Retina (tissue), 1 donor: ENCODE measurements around the gene SLC8A1.
A peak's percentile ranks its signal among the peaks of the same experiment; 100 is the strongest.
"Not testable (repeated sequence)": the region's sequence is repeated elsewhere in the genome, so short reads cannot be mapped to it uniquely, and the experiment has no call there.

Source experiments
- DNase-seq: peaks from one replicate; pipeline ENCODE4 v3.0.0-alpha.2; 2016

Gene SLC8A1

GRCh38 chr2:40096360-40096759 lies 355.5 kb downstream of the SLC8A1 start:
- DNase-seq, result no peak

GRCh38 chr2:40095000-40095399 lies 356.9 kb downstream of the SLC8A1 start:
- DNase-seq, result no peak

- no peak for DNase-seq
Observed at GRCh38 chr2:40094451-40094850, 357.4 kb downstream of the SLC8A1 start.

- DNase-seq, result no peak
Observed at GRCh38 chr2:40093021-40093675, 358.7 kb downstream of the SLC8A1 start.

- no peak for DNase-seq
Observed at GRCh38 chr2:40090044-40090443, 361.8 kb downstream of the SLC8A1 start.

- no peak for DNase-seq
Observed at GRCh38 chr2:40087927-40088326, 364.0 kb downstream of the SLC8A1 start.

- no peak for DNase-seq
Observed at GRCh38 chr2:40087434-40087833, 364.5 kb downstream of the SLC8A1 start.

GRCh38 chr2:40085786-40086185 lies 366.1 kb downstream of the SLC8A1 start:
- no peak for DNase-seq

- DNase-seq, result not testable (repeated sequence)
Observed at GRCh38 chr2:40073336-40073735, 378.6 kb downstream of the SLC8A1 start.

GRCh38 chr2:40072442-40073232 lies 379.3 kb downstream of the SLC8A1 start:
- DNase-seq, result no peak

- DNase-seq, result no peak
Observed at GRCh38 chr2:40062381-40062780, 389.5 kb downstream of the SLC8A1 start.

GRCh38 chr2:40049781-40050180 lies 402.1 kb downstream of the SLC8A1 start:
- DNase-seq, result peak; percentile 19

GRCh38 chr2:40048506-40048905 lies 403.4 kb downstream of the SLC8A1 start:
- no peak for DNase-seq

GRCh38 chr2:40047406-40047805 lies 404.5 kb downstream of the SLC8A1 start:
- DNase-seq, result no peak
